Panc1 (cell line): ENCODE data around the gene HES2.

Experiments used
- CTCF ChIP-seq: fragments of 450-650 bp; IDR thresholded peaks from 2 replicates; pipeline ENCODE4 v1.5.1; 2017; ENCODE audit warnings: mild to moderate bottlenecking
- POLR2AphosphoS5 ChIP-seq: IDR thresholded peaks from 2 replicates; pipeline ENCODE4 v1.6.1; 2012; ENCODE audit warnings: mild to moderate bottlenecking, low read depth, low read length, moderate library complexity
- REST ChIP-seq, 2 experiments: IDR thresholded peaks; 2 replicates each; pipeline ENCODE4 v1.6.1; 2011 to 2012; ENCODE audit warnings: low read depth in 2 of 2, control low read depth in 1 of 2, low read length in 1 of 2, mild to moderate bottlenecking in 1 of 2, moderate library complexity in 1 of 2; ENCODE audit not compliant: insufficient read depth in 1 of 2
- TCF7L2 ChIP-seq: IDR thresholded peaks from 2 replicates; pipeline ENCODE4 v1.6.1; 2011; ENCODE audit warnings: mild to moderate bottlenecking, low read depth, low read length, inconsistent platforms

DNA sequence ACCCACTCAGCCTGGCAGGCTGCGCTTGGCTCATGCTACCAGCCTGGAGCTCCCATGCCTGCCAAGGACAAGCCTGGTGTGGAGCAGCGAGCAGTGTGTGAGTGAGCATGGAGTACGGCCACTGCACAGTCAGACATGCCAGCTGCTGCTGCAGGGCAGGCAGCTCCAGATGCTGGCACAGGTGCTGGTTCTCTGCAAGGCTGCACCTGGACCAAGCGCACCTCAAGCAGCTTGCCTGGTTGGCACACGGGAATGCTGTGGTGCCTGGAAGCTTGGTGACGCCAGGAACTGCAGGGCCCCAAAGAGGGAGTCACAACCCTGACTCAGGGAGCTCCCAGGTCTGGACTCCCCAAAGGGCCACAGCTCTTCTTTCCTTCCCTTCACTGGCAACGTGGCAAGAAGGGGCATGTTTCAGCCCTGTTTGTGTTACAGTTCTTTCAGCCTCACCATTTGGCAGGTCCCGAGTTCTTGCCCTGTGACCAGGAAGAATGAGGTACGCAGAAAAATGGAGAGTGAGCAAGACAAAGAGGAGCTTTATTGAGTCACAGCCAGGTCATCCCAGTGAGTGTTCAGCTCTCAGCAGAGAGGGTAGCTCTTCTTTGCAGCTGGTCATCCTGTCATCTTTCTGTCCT is 52.2 kb downstream of the HES2 start:
- TF ChIP-seq POLR2AphosphoS5: no peak
- no peak for TF ChIP-seq CTCF
- TF ChIP-seq TCF7L2: no peak
- TF ChIP-seq REST (IDR thresholded peaks at IDR 0.05; ENCODE audit: insufficient read depth in 1 of 2, low read depth in 2 of 2, low read length in 1 of 2): no peak
